T-helper 1 cell (primary cell): Measurements from ENCODE around the gene TSHB.
A peak's percentile ranks its signal among the peaks of the same experiment; 100 is the strongest.

ENCODE experiments used
- DNase-seq, 5 donors: peaks; one replicate each; pipeline ENCODE4 v3.0.0-alpha.2; 2012 to 2020

TSHB gene

DNA sequence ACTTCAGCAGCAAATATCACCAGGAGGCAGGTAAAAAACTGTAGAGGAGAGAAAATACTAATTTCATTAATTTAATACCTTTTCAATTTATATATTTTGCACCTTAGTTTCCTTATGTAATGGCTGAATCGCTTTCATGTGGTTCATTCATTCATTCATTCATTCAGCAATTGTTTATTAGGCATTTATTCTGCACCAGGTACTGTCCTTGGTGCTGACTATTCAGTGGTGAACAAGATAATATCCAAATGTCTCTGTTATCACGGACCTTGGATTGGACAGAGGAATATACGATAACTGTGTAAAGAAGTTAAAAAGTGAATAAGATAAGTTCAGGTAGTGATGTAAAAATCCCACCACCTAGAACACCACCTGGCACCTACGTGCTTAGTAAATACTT, 30.9 kb downstream of the TSHB start:
- no peak for DNase-seq

DNA sequence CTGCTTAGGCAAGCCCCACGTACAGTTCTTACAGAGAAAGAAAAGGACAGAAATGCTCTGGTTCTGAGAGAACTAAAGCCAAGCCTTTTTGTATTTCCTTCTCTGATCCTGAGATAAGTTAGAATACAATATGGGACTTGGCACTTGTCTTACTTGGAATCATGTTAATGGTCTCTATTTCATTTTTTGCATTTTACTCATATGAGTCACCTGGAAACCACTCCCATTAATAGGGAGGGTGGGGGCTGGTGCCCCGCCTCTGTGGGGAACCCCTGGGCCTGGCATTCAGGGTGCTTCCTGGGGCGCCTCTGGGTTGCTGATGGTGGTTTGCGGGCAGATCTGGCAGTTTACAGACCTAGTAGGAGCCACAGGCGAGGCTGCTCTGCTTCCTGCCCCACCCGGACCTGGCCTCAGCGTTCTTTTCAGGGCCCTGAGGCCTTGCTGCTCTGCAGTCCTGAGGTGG, 32.9 kb downstream of the TSHB start:
- peak; percentile 89 to 96 (median 91) for DNase-seq

DNA sequence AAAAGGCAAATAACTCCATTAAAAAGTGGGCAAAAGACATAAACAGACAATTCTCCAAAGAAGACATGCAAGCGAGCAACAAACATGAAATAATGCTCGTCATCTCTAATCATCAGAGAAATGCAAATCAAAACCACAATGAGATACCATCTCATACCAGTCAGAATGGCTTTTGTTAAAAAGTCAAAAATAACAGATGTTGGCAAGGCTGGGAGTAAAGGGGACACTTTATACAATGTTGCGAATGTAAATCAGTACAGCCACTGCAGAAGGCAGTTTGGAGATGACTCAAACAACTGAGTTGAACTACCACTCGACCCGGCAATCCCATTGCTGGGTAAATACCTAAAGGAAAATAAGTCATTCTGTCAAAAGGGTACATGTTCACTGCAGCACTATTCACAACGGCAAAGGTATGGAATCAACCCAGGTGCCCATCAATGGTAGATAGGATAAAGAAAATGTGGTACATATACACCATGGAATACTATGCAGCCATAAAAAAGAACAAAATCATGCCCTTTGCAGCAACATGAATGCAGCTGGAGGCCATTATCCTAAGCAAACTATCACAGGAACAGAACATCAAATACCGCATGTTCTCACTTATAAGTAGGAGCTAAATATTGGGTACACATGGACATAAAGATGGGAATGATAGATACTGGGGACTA, 33.7 kb downstream of the TSHB start:
- peak in 3 of 5 donors; percentile 21 to 76 (median 37) for DNase-seq

DNA sequence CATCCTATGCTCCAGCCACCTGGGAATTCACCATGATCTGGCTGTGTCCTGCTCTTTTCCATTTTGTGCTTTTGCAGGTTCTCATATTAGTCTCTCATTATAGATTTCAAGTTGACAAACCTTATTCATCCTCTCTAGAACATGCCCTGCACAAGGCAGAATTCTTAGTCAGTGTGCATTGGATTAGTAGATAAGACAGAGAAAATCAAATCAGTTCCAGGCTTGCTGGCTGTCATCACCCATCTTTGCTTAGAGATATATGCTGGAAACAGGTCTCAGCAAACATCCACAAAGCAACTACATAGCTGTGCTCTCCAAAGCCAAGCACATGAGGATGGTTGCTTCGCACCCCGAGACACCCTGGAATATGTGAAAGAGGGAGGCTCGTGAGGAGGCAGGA, 34.8 kb downstream of the TSHB start:
- no peak for DNase-seq

DNA sequence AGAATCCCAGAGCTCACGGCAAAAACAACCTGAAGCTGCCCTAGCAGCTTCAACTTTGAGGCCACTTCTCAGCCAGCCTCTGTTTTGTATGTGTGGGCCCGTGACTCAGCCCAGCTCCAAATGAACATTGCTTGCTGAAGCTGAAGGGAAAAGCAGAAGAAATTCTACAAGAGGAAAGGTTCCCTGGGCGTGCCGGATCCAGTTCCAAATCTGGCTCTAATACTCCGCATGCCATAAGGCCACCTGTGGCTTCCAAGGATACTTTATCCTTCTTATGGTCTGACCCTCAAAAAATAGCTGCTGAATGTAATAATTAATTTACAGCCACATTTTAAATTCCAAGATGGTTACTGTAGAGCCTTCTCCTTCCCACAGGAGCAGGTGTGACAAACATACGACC, 35.4 kb downstream of the TSHB start:
- DNase-seq: no peak

DNA sequence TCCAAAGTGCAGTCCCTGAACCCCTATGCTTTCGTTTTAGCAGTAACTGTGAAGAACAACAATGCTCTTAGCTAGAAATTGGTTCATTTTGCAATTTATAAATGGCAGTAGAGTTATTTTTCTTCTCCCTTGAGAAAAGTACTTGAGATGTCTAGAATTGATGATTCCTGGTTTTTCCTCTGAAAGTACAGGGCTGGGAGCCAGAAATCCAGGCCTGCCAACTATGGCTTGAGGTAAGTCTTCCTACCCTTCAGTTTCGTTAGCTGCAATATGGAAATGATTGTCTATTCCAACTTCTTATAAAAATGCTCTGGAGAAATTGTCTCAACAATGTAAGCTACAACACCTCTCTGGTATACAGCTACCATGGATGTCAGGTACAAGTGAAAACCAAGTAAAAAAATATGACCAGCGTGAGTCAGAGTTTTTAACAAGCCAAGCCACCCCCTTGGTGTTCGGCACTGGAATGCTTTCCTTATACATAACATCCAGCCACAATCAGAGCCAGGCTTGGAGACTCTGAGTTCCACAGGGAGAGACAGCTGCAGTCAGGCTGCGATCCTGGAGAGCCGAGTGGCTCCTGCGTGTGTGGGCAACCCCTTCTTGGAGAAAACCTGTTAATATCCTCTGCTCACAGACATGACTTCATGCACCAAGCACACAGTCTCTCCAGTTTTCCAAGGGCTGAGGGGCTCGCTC, 37.7 kb downstream of the TSHB start:
- DNase-seq: no peak

DNA sequence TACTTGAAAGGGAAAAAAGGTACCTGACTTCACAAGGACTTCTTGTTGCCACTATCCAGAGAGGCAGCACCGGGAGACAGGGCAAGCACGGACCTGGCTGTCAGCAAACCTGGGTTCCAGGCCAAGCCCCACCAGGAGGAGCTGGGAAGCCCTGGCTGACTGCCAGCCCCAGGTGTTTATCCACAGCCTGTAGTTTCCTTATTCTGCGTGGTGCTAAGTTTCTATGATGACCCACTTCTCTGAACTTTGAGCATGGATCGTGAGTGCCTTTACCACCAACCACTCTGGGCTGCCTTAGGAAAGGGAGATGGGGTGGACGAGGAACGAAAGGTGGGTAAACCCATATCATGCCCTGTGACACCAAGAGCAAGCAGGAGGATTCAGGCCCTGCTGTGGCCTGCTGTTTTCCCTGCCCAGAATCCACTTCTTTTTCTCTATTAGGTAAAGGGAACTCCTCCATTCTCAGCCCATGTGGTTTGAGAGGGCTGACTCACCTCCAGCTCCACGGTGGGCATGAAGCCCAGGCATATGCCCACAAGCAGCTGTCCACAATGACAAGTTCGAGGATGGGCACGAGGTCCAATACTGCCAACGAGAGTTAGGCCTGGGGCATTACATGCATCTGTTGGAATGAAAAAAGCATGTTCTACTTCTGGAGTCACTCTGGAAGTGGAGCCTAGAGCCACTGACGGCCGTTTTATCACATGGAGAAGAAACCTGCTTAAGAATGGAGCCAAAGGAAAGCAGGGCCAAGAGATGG, 39.4 kb downstream of the TSHB start:
- no peak for DNase-seq

DNA sequence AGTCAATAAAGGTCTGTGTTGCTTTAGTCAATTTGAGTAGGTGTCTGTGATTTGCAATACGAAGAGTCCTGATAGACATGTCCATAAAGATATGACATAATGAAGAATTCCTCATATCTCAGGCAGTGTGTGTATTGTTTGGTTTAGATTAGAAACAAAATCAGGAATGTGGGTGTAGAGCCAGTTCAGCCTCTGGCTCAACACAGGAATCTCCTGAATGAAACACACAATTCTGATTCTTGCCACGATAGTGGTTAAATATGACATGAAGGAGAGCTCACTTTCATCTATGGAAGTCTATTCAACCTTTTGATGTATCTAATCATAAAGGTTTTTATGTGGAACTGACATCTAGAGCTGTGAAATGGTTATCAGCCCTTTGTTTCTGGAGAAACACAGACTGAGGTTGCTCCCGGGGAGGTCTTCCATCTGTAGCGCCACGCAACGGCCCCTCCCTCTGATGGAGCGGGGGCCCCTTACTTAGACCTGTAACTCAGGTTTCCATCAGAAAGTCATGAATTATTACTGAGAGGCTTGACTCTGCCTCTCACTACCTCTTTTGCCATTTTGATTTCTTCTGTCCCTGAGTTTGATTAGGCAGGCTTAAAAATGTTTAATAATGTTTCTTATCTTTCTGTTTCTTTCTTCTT, 40.2 kb downstream of the TSHB start:
- DNase-seq: no peak

DNA sequence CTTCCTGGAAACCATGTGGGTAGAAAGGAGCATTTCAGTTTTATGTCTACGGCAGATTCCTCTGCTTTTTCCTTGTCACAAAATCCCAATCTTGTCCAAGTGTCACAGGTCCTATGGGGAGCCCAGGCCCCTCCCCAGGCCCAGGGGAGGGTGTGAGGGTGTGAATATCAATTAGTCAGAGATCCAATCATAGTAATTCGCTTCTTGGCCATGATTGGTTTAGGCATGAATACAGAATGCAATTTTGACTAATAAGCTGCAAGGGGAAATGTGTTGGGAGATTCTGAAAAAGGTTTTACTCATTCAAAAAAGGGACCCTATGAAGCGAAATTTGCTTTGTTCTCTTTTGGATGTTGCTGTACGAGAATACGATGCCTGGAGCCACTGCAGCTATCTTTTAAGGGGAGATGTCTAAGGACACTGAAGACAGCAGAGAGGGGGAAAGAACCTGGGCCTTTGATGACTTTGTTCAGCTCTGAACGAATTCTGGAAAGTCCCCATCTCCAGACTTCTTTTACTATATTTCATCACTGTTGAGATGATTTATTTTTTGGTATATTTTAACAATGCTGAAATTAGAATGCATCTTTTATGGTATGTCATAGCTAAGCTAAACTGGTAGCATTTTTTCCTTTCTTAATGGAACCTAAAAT, 41.5 kb downstream of the TSHB start:
- DNase-seq: no peak

DNA sequence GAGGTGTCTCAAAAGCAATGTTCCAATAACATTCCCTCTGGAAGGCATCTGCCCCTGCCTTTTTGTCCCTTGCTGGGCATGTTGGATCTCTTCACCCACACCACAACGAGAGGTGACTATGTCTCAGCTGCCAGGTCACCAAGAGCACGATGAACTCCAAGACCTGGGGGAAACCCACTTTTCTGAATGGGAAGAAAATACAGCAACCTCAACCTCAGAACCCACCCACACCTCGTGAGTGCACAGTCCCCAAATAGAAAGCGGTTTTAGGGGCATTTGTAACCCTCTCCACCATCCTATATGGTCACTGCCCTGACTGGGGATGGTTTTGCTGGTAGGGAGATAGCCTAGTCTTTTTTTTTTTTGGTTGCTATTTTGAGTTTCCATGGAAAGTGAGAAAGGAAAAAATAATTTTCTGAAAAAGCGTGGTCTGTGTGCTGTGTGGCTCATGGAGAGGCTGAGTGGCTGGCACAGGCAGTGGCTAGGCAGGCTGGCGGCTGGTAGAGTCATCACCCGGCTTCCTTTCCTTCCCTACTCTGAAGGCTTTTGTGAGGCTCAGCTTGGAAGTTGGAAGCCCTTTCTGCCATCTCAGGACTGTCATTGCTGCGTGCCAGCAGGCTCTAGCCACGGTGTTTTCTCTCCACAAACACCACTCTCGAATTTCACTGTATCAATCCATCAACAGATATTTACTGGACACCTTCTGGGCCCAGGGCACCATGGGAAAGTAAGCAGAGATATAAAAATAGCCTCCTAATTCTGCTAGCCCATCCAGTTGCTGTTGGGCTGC, 43.9 kb downstream of the TSHB start:
- DNase-seq: no peak

DNA sequence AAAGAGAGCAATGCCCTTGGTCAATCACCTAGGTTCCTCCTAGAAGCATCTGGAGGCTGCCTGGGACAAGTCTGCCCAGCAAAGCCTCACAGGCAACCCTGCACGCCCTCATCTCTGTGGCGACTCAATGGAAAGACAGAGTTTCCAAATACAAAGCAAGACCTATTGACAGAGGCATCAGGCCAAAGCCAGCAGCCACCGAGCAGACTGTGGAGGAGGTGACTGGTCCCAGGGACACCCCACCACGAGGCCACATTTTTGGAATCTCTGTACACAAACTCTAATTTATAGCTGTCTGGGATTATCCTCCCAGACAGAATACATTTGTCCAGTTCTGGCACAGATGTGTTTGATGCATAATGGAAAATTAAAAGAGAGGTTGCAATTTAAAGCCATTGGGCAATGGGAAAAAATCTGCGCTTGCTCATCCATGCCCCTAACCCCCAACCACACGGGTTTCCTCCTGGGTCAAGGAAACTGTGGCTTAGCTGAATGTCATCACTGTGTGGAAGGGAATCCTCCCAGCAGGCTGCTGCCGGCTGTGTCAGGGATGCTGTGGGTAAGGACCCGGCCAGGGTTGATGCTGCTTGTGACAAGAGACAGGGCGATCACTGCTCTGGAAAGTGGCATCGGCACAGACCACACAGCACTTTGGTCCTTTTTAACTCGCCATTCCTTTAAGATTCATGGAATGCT, 45.4 kb downstream of the TSHB start:
- DNase-seq: no peak

DNA sequence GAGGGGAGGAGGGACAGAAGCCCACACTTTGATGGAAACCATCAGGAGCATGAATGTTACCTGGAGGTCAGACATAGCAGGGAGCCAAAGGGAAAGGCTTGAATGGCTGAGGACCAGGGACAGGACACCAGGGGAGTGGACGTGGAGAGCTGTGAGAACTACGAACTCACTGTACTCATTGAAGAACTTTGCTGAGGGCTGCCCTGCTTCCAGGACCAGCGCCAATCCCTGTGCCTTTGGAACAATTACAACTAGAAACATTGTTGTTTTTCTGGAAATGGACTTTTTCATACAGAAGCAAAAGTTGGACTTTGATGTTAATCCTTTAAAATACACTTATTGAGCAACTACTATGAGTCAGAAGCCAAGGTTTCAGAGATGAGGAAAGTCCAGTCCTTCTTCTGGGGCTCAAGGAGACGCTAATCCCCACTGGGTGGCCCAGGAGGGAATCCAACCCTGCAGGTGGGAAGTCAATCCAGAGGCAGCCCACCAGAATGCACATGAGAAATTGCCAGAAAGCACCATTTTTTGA, 46.8 kb downstream of the TSHB start:
- no peak for DNase-seq

DNA sequence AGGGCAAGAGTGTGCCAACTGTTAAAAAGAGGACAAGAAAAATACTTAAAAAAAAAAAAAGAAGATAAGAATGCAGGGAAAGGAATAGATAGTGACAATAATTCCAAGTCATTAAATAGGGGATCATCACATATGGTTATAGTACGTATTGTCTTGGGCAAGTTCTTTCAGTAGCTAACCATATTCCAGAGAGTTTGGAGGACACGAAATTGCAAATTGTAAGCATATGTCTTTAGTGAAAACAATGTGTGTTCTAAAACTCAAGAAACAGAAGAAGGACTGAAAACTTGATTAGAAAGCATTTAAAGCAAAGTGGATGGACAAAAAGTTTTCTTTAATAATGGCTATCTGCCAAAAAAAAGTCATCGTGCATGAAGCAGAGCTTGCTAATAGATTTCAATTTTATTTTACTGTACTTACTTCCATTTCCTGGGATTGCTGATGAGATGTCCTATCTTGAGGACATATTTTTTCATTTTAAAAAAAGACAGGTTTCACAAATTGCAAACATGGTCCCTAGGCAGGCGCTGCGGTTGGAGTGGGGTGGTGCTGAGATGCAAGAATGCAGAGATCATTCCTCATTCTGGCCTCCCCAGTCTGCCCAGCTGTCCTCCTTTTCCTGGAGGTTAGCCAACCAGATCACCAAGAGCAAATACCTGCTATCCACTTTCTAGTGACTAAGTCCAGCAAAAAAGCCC, 47.8 kb downstream of the TSHB start:
- no peak for DNase-seq

DNA sequence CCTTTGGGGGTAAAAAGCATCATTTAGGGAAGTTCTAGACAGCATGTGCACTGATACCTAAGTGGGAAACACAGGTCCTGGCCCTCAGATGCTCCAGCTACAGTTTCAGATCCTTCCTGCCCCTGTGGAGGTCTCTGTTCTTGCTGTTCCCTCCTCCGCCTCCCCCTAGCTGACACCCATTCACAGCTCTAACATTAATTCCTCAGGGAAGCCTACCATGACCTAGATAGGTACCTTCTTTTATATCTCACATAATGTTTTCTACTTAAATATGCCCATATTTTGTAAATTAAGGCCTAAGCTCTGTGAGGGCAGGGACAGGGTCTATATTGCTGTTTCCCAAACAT, 48.3 kb downstream of the TSHB start:
- DNase-seq: no peak

DNA sequence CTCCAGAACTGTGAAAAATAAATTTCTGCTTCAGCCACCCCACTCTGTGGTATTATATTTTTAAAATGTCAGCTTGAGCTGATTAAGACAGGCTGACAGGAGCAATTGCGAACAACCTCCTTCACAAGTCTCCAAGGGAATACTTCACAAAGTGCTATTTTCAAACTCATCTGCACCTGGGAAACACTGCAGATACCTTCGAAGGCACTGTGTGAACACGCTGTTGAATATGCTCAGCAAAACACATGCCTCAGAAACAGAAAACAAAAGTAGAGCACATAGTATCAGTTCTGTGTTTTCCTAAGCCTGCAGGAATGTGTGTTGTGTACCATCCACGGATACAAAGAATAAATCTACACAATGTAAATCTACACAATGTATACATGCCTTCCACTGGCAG, 49.1 kb downstream of the TSHB start:
- no peak for DNase-seq

DNA sequence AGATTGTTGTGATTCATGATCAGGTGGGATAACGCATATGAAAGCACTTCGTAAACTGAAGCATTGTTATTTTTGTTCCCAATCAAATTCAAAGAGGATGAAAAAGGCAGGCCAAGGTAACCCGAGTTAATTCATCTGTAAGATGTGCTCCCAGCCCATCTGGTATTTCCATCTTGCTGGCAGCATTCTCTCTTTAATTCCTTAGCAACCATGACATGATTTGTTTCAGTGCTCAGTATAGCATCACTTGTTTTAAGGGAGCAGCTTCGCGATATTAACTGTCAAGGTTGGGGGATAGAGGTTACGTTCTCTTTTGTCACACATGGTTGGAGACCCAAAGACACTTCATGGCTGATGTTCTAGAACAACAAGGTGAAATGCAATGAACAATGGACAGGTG, 53.3 kb downstream of the TSHB start:
- DNase-seq: no peak
